Tibial artery (tissue), 4 donors: ENCODE data around the gene GGCX.
"Not testable (repeated sequence)": the region's sequence is repeated elsewhere in the genome, so short reads cannot be mapped to it uniquely, and the experiment has no call there.

Experiments used
- DNase-seq, 2 donors: peaks; one replicate each; pipeline ENCODE4 v3.0.0-alpha.2; 2019
- H3K27ac ChIP-seq, 2 donors: fragments of 200-600 bp; sonication (generic) in 1 of 2; 1 replicate in 1 of 2; 2 replicates in 1 of 2; pipeline ENCODE4 v1.5.1; 2018 to 2019; ENCODE audit warnings: mild to moderate bottlenecking in 1 of 2
- H3K27me3 ChIP-seq, 2 donors: fragments of 200-600 bp; sonication (generic) in 1 of 2; one replicate each; pipeline versions ENCODE4 v1.5.1 to v1.6.0; 2016 to 2019
- H3K36me3 ChIP-seq, 3 donors: fragments of 200-600 bp; sonication (generic) in 2 of 3; one replicate each; pipeline ENCODE4 v1.5.1; 2016 to 2019; ENCODE audit warnings: mild to moderate bottlenecking in 2 of 3
- H3K4me1 ChIP-seq, 4 donors: fragments of 200-600 bp; sonication (generic) in 2 of 4; 1 replicate in 3 of 4; 2 replicates in 1 of 4; pipeline ENCODE4 v1.5.1; 2016 to 2019
- H3K4me3 ChIP-seq, 2 donors: fragments of 200-600 bp; sonication (generic) in 1 of 2; 1 replicate in 1 of 2; 2 replicates in 1 of 2; pipeline ENCODE4 v1.5.1; 2018 to 2019; ENCODE audit warnings: mild to moderate bottlenecking in 2 of 2
- H3K9me3 ChIP-seq, 3 donors: fragments of 200-600 bp; sonication (generic) in 1 of 3; one replicate each; pipeline ENCODE4 v1.5.1; 2016 to 2019
- intact Hi-C: fragments of 100-400 bp; cut with DNase I; formaldehyde crosslinking; loops from one replicate; pipeline ENCODE4 v1.15.0; 2023; ENCODE audit warnings: low total_unique reads
- TF ChIP-seq, protein P1 (sequence below), 2 experiments: fragments of 200-600 bp in 1 of 2; fragments of 450-650 bp in 1 of 2; IDR thresholded peaks; one replicate each; pipeline ENCODE4 v1.5.1; 2017 to 2019; ENCODE audit warnings: antibody characterized with exemption in 2 of 2, mild to moderate bottlenecking in 1 of 2, moderate library complexity in 1 of 2

GGCX gene

DNA sequence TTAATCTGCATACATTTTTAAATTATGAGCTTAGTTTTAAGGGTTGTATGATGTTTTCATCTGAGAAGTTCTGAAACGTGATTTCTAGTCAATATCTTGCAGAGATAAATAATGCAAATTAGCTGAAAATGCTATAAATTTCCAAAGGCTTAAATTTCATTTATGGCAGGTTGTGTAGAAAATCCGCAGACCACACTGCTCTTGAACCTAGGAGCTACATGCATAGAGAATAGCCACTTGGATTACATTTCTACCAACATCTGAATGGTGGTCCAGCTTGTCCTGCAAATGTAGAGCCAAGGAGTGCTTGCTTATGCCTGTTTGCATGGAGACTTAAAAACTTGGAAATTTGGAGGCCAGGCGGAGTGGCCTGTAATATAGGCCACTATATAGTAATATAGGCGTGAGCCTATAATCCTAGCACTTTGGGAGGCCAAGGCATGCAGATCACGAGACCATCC, 15.5 kb downstream of the GGCX start:
- H3K36me3 ChIP-seq, result peaks cover 69 to 79% (median 77%) of the 10 kb centered on the region in 3 donors
- no peaks in the 10 kb centered on the region for H3K27me3 ChIP-seq
- intact Hi-C loops, result no loop called here
- TF ChIP-seq, protein P1, sequence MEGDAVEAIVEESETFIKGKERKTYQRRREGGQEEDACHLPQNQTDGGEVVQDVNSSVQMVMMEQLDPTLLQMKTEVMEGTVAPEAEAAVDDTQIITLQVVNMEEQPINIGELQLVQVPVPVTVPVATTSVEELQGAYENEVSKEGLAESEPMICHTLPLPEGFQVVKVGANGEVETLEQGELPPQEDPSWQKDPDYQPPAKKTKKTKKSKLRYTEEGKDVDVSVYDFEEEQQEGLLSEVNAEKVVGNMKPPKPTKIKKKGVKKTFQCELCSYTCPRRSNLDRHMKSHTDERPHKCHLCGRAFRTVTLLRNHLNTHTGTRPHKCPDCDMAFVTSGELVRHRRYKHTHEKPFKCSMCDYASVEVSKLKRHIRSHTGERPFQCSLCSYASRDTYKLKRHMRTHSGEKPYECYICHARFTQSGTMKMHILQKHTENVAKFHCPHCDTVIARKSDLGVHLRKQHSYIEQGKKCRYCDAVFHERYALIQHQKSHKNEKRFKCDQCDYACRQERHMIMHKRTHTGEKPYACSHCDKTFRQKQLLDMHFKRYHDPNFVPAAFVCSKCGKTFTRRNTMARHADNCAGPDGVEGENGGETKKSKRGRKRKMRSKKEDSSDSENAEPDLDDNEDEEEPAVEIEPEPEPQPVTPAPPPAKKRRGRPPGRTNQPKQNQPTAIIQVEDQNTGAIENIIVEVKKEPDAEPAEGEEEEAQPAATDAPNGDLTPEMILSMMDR (IDR thresholded peaks at IDR 0.05), result no peak
- no peak overlapping the region for H3K4me3 ChIP-seq
- H3K27ac ChIP-seq, result peak overlapping the region in 1 of 2 donors; percentile 27
- no peak for DNase-seq
- H3K4me1 ChIP-seq, result peaks cover 0 to 39% (median 23%) of the 10 kb centered on the region in 4 donors
- no peaks in the 10 kb centered on the region for H3K9me3 ChIP-seq

DNA sequence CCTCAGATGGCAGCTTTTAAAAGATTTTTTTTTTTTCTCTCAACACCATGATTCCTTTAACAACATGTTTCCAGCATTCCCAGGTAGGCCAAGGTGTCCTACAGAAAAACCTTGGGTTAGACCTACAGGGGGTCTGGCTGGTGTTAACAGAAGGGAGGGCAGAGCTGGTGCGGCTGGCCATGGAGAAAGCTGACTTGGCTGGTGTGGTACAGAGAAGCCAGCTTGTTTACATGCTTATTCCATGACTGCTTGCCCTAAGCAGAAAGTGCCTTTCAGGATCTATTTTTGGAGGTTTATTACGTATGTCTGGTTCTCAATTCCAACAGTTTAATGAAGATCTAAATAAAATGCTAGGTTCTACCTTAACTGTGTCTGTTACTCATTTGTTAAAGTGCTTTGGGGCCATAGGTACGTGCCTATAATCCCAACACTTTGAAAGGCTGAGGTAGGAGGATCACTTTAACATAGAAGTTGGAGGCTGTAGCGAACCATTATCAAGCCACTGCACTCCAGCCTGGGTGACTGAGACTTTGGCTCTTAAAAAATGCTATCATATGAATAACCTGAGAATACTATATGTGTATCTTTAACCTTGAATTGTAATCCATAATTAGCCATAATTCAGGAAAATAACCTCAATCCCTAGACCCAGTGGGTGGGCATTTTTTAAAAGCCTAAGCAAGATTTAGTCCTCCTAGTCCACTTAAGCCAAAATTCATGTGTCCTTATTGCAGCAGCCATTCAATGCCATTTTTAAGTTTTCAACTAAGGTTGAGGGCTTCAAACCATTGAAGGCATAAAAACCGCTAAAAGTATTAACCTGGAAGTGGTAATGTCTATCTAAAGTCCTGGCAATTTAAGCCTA, 16.1 kb downstream of the GGCX start:
- H3K9me3 ChIP-seq, H3K27me3 ChIP-seq, H3K4me3 ChIP-seq, intact Hi-C loops: not testable (repeated sequence)
- H3K36me3 ChIP-seq, result peaks cover 62 to 72% (median 70%) of the 10 kb centered on the region in 3 donors
- DNase-seq, result peak in 1 of 2 donors; percentile 24
- H3K27ac ChIP-seq, result peak overlapping the region in 1 of 2 donors; percentile 27
- peaks cover 0 to 42% (median 23%) of the 10 kb centered on the region in 4 donors for H3K4me1 ChIP-seq

DNA sequence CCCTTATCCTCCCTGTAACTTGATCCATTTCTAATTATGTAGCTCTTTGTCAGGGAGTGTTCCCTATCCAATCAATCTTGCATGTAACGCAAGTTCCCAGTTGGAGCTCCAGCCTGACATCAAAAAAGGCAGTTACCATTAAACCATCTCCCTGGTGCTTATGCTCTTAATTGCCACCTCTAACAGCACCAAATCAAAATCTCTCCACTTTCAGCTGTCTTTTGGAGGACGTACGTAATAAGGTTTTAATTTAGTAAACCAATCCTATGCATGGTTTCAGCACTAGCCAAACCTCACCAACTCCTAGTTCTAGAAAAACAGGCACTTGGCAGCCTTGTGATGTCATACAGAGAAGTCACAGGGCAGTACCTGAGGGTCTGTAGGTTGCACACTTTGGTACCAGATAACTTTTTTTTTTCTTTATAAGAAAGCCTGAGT, 17.0 kb downstream of the GGCX start:
- peaks cover 0 to 42% (median 23%) of the 10 kb centered on the region in 4 donors for H3K4me1 ChIP-seq
- H3K27ac ChIP-seq, result peak overlapping the region in 1 of 2 donors; percentile 22
- H3K27me3 ChIP-seq, intact Hi-C loops, H3K4me3 ChIP-seq, DNase-seq, H3K9me3 ChIP-seq: not testable (repeated sequence)
- H3K36me3 ChIP-seq, result peaks cover 60 to 63% (median 61%) of the 10 kb centered on the region in 3 donors

DNA sequence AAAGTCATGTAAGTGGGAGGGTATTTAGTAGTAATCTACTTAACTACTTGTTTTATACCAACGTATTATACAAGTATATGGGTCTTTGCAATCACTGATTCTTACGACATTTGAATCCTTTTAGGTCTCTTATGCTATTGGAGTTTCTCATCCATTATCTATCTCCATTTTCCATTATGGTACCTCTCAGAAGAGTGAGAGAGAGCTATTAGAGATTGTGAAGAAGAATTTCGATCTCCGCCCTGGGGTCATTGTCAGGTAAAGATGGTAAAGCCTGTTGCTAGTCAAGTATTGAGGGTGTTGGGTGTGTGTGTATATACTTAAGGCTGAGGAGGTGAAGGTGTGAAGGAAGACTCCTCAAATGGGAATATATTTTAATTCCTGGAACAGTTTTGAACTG, 18.5 kb downstream of the GGCX start:
- H3K9me3 ChIP-seq, result no peaks in the 10 kb centered on the region
- H3K27me3 ChIP-seq, result no peaks in the 10 kb centered on the region
- intact Hi-C loops, result no loop called here
- no peak for DNase-seq
- H3K27ac ChIP-seq, result peak overlapping the region; percentile 10 to 100
- H3K4me3 ChIP-seq, result peak overlapping the region in 1 of 2 donors; percentile 69
- H3K36me3 ChIP-seq, result peaks cover 60% of the 10 kb centered on the region in 3 donors
- TF ChIP-seq, protein P1 (IDR thresholded peaks at IDR 0.05), result no peak
- peaks cover 0 to 42% (median 23%) of the 10 kb centered on the region in 4 donors for H3K4me1 ChIP-seq

DNA sequence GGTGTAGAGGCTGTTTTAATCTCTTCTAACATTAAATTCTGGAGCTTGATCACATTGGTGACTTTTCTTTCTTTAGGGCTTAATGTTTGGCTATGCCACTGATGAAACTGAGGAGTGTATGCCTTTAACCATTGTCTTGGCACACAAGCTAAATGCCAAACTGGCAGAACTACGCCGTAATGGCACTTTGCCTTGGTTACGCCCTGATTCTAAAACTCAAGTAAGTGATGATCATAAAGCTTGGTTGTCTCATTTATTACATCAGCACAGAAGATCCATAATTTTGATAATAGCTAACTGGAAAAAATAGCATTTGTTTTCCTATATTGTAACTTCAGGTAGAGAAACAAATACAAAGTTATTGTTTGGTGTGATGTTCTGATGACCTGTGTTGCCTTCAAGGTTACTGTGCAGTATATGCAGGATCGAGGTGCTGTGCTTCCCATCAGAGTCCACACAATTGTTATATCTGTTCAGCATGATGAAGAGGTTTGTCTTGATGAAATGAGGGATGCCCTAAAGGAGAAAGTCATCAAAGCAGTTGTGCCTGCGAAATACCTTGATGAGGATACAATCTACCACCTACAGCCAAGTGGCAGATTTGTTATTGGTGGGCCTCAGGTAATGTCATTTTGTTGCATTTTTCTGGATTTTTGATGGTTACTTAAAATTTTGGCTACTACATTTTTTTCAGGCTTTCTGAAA, 19.4 kb downstream of the GGCX start:
- intact Hi-C loops, result no loop called here
- H3K9me3 ChIP-seq, result no peaks in the 10 kb centered on the region
- no peaks in the 10 kb centered on the region for H3K27me3 ChIP-seq
- peak overlapping the region; percentile 69 to 94 for H3K4me3 ChIP-seq
- peaks cover 0 to 50% (median 31%) of the 10 kb centered on the region in 4 donors for H3K4me1 ChIP-seq
- TF ChIP-seq, protein P1 (IDR thresholded peaks at IDR 0.05), result no peak
- DNase-seq, result no peak
- H3K36me3 ChIP-seq, result peaks cover 56 to 59% (median 58%) of the 10 kb centered on the region in 3 donors
- peak overlapping the region; percentile 96 to 100 for H3K27ac ChIP-seq

DNA sequence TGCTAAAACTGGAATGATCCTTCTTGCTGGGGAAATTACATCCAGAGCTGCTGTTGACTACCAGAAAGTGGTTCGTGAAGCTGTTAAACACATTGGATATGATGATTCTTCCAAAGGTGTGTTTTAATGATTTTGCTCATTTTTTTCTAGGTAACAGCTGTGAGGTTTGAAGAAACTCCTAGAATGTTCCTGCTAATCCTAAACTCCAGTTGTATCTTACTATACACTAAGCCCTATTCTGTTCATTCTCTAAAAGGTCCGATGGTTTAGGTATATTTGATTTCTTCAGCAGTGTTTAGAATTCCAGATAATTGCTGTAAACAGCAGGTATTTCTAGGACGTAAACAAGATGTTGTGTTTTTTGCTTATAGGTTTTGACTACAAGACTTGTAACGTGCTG, 20.0 kb downstream of the GGCX start:
- Histone ChIP-seq H3K36me3 (peaks cover 52 to 54% (median 53%) of the 10 kb centered on the region in 3 donors), H3K27me3 (no peaks in the 10 kb centered on the region), H3K4me3 (peak overlapping the region; percentile 69 to 94), H3K27ac (peak overlapping the region; percentile 96 to 100), H3K4me1 (peaks cover 0 to 57% (median 37%) of the 10 kb centered on the region in 4 donors), H3K9me3 (no peaks in the 10 kb centered on the region)
- no peak for DNase-seq
- TF ChIP-seq, protein P1 (IDR thresholded peaks at IDR 0.05), result no peak
- intact Hi-C loops, result no loop called here
